HG03108 (cell line): Measurements from ENCODE around the gene DPP6.
"Not testable (repeated sequence)": the region's sequence is repeated elsewhere in the genome, so short reads cannot be mapped to it uniquely, and the experiment has no call there.

ENCODE experiments used
- ATAC-seq: cut with Tn5 transposase; IDR thresholded peaks from one replicate; pipeline ENCODE4 v1.9.1; 2021; ENCODE audit warnings: moderate library complexity; ENCODE audit not compliant: unreplicated experiment

Gene DPP6

GRCh38 chr7:154148791-154149516 lies 96.8 kb downstream of the DPP6 start:
- ATAC-seq, result not testable (repeated sequence)

GRCh38 chr7:154150656-154151055 lies 98.5 kb downstream of the DPP6 start:
- ATAC-seq, result not testable (repeated sequence)

- not testable (repeated sequence) for ATAC-seq
Measured at GRCh38 chr7:154151306-154151705, 99.1 kb downstream of the DPP6 start.

GRCh38 chr7:154155928-154156327 lies 103.7 kb downstream of the DPP6 start:
- not testable (repeated sequence) for ATAC-seq

- not testable (repeated sequence) for ATAC-seq
Measured at GRCh38 chr7:154162921-154163320, 110.7 kb downstream of the DPP6 start.

GRCh38 chr7:154163642-154164041 lies 111.4 kb downstream of the DPP6 start:
- not testable (repeated sequence) for ATAC-seq

- ATAC-seq, result no peak
Measured at GRCh38 chr7:154167051-154167450, 114.9 kb downstream of the DPP6 start.

- ATAC-seq, result no peak
Measured at GRCh38 chr7:154167807-154168206, 115.6 kb downstream of the DPP6 start.

GRCh38 chr7:154171422-154171821 lies 119.2 kb downstream of the DPP6 start:
- no peak for ATAC-seq

- ATAC-seq, result no peak
Measured at GRCh38 chr7:154172236-154172635, 120.0 kb downstream of the DPP6 start.

GRCh38 chr7:154177584-154177983 lies 125.4 kb downstream of the DPP6 start:
- no peak for ATAC-seq

- ATAC-seq, result no peak
Measured at GRCh38 chr7:154178895-154179294, 126.7 kb downstream of the DPP6 start.

- no peak for ATAC-seq
Measured at GRCh38 chr7:154183482-154183881, 131.3 kb downstream of the DPP6 start.

GRCh38 chr7:154183946-154184345 lies 131.7 kb downstream of the DPP6 start:
- ATAC-seq, result no peak

GRCh38 chr7:154186811-154187210 lies 134.6 kb downstream of the DPP6 start:
- no peak for ATAC-seq

GRCh38 chr7:154188330-154188729 lies 136.1 kb downstream of the DPP6 start:
- no peak for ATAC-seq

GRCh38 chr7:154195266-154195665 lies 143.1 kb downstream of the DPP6 start:
- ATAC-seq, result no peak

- ATAC-seq, result no peak
Measured at GRCh38 chr7:154198481-154198880, 146.3 kb downstream of the DPP6 start.

- ATAC-seq, result no peak
Measured at GRCh38 chr7:154200241-154200640, 148.0 kb downstream of the DPP6 start.

GRCh38 chr7:154202002-154202401 lies 149.8 kb downstream of the DPP6 start:
- ATAC-seq, result no peak

GRCh38 chr7:154204046-154204445 lies 151.8 kb downstream of the DPP6 start:
- ATAC-seq, result no peak

- no peak for ATAC-seq
Measured at GRCh38 chr7:154212861-154213260, 160.7 kb downstream of the DPP6 start.
